T-helper 1 cell treated with Interleukin-12 subunit alpha and Interleukin-12 subunit beta and Interleukin-4 antibody, amounts not matched to agents 30 μg/mL and 1 μg/mL, for 36 hours (primary cell): ENCODE data around the gene ITIH1.

Source experiments
- H3K27ac Mint-ChIP-seq: one replicate; pipeline ENCODE4 v1.8.0; 2021; ENCODE audit warnings: mild to moderate bottlenecking, mixed read lengths
- H3K27me3 Mint-ChIP-seq: one replicate; pipeline ENCODE4 v1.8.0; 2021; ENCODE audit warnings: low read depth, mixed read lengths
- H3K36me3 Mint-ChIP-seq: one replicate; pipeline ENCODE4 v1.8.0; 2021; ENCODE audit warnings: low read depth, mixed read lengths
- H3K4me1 Mint-ChIP-seq: one replicate; pipeline ENCODE4 v1.8.0; 2021; ENCODE audit warnings: low read depth, mixed read lengths
- H3K4me3 Mint-ChIP-seq: one replicate; pipeline ENCODE4 v1.8.0; 2021; ENCODE audit warnings: mild to moderate bottlenecking, moderate library complexity, mixed read lengths
- H3K9me3 Mint-ChIP-seq: one replicate; pipeline ENCODE4 v1.8.0; 2021; ENCODE audit warnings: mixed read lengths

The ITIH1 gene

DNA sequence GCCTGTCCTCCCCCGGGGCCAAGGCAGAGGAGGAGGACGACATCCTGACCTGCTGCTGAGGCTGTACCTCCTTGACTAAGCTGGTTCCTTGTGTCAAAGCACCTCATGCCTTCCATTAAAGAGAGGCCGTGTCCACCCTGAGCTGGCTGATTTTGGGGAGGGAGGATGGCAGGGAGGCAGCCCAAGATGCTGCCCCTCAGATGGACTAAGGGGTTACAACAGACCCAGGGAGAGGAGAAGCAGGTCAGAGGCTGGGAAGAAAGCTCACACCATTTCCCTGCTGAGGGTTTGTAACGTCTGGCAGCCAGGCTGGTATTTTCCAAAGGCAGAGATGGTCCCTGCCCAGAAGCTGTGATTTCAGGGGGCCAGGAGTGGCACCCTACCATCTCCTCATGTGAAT is 14.5 kb downstream of the ITIH1 start:
- no peaks in the 10 kb centered on the region for H3K4me1 Mint-ChIP-seq
- H3K4me3 Mint-ChIP-seq = no peak overlapping the region
- no peaks in the 10 kb centered on the region for H3K27me3 Mint-ChIP-seq
- no peak overlapping the region for H3K27ac Mint-ChIP-seq
- H3K9me3 Mint-ChIP-seq = no peaks in the 10 kb centered on the region
- no peaks in the 10 kb centered on the region for H3K36me3 Mint-ChIP-seq

DNA sequence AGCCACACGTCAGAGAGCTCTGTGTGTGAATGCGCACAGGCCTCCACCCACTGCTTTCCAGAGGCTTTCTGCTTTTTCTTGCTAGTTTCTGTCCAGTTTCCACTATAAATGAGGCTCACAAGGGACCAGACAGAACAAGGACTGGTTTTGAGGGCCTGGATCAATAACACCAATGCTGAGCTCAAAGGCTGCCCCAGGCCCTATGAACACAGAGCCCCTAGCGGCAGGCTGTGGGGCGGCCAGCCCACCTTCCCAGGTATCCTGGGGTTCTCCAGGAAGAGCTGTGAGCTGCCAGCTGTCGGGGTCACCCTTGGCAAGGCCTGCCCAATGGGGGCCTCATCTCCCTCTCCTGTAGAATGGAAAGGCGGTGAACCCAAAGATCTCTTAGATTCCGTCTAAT is 15.0 kb downstream of the ITIH1 start:
- no peaks in the 10 kb centered on the region for H3K36me3 Mint-ChIP-seq
- no peak overlapping the region for H3K27ac Mint-ChIP-seq
- H3K4me3 Mint-ChIP-seq = no peak overlapping the region
- no peaks in the 10 kb centered on the region for H3K9me3 Mint-ChIP-seq
- H3K4me1 Mint-ChIP-seq = no peaks in the 10 kb centered on the region
- H3K27me3 Mint-ChIP-seq = no peaks in the 10 kb centered on the region

DNA sequence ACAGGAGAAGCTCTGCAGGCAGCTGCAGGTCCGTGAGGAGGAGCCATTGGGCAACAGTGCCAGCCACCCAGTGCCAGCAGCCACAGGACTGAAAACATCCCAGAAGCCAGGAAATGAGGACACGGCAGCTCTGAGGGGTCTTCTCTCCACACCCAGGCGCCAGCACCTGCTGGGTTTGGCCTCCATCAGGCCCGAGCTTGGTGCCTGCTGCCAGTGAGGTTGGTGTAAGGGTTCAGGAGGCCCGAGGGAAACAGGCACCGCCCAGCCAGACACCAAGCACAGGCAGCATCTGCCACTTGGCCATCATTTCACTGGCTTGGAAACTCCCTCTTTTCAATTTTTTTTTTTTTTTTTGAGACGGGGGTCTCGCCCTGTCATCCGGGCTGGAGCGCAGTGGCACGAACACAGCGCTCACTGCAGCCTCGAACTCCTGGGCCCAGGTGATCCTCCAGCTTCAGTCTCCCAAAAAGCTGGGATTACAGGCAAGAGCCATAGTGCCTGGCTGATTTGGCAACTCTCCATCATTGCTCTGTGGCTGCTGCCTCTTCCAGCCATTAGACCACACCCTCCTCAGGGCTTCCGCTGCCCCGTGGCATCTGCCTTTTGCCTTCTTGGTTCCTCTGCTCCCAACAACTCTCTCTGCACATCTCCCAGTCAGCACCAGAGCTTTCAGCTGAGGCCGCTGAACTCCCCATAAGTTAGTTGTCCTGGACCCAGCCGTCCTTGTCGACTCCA is 15.7 kb downstream of the ITIH1 start:
- Mint-ChIP-seq H3K36me3 (no peaks in the 10 kb centered on the region), H3K4me3 (no peak overlapping the region), H3K9me3 (no peaks in the 10 kb centered on the region), H3K27me3 (no peaks in the 10 kb centered on the region), H3K4me1 (no peaks in the 10 kb centered on the region), H3K27ac (no peak overlapping the region)

DNA sequence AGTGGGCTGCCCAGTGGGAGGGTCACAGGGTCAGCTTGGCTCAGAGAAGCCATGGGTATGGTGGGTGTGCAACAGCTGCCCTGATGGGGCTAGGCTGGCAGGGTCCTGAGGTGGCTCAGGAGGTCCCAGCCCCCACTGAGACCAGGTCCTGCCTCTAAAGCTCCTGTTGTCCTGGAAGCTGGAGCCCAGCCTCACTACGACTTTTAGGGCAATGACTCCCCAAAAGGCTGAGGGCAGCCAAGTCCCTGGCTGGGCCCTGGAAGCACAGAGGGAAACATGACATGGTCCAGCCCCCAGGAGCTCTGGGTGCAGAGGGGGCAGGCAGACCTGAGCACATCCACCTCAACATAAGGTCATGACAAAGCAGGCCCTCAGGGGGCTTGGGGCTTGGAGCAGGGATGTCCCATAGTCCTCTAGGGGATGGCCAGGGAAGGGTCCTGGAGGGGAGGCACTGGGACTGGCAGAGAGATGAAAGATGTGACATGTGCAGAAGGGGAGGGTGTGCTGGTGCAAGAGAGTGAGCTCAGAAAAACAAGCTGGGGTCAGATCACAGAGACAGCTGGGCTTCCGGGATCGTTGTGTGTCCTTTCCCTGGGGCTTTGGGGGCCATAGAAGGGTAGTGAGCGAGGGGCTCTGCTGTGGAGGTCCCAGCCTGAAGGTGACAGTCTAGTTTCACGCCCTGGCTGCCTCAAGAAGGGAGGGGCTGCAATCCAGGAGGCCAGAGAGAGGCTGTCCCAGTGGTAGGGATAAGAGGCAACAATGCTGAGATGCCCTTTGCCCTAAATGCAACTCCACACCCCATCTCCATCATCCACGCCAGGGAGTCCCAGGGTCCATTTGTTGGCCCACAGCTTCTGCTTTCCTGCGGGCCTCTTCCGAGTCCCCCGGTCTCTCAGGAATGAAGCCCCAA is 16.6 kb downstream of the ITIH1 start:
- no peaks in the 10 kb centered on the region for H3K9me3 Mint-ChIP-seq
- no peak overlapping the region for H3K27ac Mint-ChIP-seq
- H3K4me1 Mint-ChIP-seq = no peaks in the 10 kb centered on the region
- no peaks in the 10 kb centered on the region for H3K27me3 Mint-ChIP-seq
- H3K4me3 Mint-ChIP-seq = no peak overlapping the region
- no peaks in the 10 kb centered on the region for H3K36me3 Mint-ChIP-seq

DNA sequence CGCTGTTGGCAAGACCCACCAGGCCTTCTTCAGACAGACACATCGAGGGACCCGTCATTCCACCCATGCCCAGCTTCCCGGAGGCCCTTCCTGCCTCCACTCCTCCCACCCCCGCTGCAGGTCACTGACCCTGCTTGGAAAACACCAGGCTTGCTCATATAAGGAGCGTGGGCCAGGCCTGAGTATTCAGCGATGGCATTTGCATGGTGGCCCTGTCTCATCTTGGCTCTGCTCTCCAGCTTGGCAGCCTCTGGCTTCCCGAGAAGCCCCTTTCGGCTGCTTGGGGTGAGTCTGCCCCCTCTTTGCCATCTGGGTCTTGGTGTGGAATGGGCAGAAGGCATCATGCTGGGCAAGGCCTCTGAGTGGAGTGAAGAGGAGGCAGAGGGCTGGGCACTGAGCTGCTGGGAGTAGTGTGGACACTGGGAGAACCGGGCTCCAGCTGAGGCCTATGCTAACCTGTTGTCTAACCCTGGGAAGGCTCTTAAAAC is 17.3 kb downstream of the ITIH1 start, which contains the start of gene ITIH3:
TSS of gene ITIH3 (plus strand) at position 185 of the 488 bp plus-strand sequence. CDS start at position 193, 8 bp downstream.
- Mint-ChIP-seq H3K36me3 (no peaks in the 10 kb centered on the region), H3K27me3 (no peaks in the 10 kb centered on the region), H3K4me3 (no peak within 1 kb of the TSS), H3K27ac (no peak within 1 kb of the TSS), H3K9me3 (no peaks in the 10 kb centered on the region), H3K4me1 (no peaks in the 10 kb centered on the region)

DNA sequence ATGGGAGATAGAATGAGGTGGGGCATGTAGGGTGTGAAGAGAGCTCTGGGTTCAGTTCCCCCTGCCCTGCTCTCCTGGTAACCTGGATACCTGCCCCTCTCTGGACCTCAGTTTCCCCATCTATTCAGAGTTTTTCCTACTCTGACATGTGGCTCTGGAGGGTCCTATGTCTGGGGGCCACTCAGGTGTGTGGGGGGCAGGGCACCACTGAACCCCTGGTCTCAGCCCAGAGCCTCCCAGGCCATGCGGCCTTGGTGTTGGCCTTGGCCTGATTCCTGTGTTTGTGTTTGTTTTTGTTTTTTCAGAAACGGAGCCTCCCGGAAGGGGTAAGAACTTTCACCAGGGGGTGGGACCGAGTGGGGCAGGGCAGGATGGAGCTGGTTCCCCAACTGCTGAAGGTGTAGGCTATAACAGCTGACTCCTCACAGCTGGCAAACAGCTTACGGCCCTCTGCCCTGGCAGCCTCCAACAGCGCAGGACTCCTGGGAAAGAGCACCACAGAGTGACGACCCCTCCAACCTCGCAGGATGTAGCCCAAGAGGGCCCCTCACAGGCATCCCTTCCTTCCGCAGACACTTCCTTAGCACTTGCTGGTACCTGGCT is 18.0 kb downstream of the ITIH1 start:
- Mint-ChIP-seq H3K9me3 (no peaks in the 10 kb centered on the region), H3K27me3 (no peaks in the 10 kb centered on the region), H3K4me1 (no peaks in the 10 kb centered on the region), H3K27ac (no peak overlapping the region), H3K36me3 (no peaks in the 10 kb centered on the region), H3K4me3 (no peak overlapping the region)

DNA sequence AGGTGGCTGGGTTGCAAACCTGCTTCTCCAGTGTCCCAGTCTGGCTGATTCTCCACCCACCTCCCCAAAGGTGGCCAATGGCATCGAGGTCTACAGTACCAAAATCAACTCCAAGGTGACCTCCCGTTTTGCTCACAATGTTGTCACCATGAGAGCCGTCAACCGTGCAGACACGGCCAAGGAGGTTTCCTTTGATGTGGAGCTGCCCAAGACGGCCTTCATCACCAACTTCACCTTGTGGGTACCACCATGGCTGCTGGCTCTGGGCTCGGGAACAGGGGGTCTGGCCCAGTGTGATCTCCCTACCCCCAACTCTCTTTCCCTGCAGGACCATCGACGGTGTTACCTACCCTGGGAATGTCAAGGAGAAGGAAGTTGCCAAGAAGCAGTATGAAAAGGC is 19.0 kb downstream of the ITIH1 start:
- no peaks in the 10 kb centered on the region for H3K4me1 Mint-ChIP-seq
- H3K36me3 Mint-ChIP-seq = no peaks in the 10 kb centered on the region
- H3K27me3 Mint-ChIP-seq = no peaks in the 10 kb centered on the region
- no peak overlapping the region for H3K4me3 Mint-ChIP-seq
- H3K27ac Mint-ChIP-seq = no peak overlapping the region
- no peaks in the 10 kb centered on the region for H3K9me3 Mint-ChIP-seq

DNA sequence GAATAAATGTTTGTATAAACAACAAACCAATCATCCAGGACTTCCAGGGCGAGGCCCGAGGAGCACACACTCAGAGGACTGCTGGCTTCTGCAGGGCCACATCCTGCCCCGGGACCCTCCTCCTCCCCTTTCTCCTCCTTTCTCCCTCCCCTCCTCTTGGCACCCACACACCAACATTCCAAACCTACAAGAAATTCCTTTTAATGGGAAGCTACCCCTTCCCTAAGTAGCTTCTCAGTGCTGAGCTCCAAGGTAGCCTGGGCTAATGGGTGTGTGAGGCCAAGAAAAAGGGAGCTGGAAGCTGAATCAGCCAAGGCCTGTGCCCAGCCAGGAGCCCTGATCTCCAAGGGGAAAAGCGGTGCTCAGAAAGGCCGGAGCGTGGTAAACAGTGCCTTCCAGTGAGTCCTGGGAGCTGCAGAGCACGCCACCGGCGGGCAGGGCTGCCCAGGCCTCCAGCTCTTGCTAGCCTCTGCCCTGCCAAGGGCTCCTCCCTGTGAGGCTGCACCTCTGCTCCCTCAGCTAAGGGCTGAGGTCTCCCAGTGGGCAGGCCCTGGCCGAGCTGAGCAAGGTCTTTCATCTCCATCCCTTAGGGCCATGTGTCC is 21.1 kb downstream of the ITIH1 start:
- no peaks in the 10 kb centered on the region for H3K36me3 Mint-ChIP-seq
- no peak overlapping the region for H3K4me3 Mint-ChIP-seq
- no peaks in the 10 kb centered on the region for H3K4me1 Mint-ChIP-seq
- no peaks in the 10 kb centered on the region for H3K9me3 Mint-ChIP-seq
- H3K27ac Mint-ChIP-seq = no peak overlapping the region
- no peaks in the 10 kb centered on the region for H3K27me3 Mint-ChIP-seq

DNA sequence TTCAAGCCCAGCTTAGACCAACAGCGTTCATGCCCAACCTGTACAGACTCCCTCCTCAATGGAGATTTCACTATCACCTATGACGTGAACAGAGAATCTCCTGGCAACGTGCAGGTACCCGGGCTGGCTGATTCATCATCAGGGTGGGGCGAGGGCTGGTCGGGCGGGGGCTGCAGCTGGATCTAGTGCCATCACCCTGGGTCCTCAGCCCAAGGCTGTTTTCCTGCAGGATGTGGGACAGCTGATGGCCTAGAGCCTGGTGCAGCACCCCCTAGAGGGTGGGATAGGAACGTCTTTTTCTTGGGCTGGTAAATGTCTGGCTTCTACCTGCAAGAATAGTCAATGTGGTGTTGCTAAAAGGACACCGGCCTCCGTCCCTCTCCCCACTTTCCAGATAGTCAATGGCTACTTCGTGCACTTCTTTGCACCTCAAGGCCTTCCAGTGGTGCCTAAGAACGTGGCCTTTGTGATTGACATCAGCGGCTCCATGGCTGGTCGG is 21.6 kb downstream of the ITIH1 start:
- Mint-ChIP-seq H3K27me3 (no peaks in the 10 kb centered on the region), H3K27ac (no peak overlapping the region), H3K4me1 (no peaks in the 10 kb centered on the region), H3K4me3 (no peak overlapping the region), H3K36me3 (no peaks in the 10 kb centered on the region), H3K9me3 (no peaks in the 10 kb centered on the region)

DNA sequence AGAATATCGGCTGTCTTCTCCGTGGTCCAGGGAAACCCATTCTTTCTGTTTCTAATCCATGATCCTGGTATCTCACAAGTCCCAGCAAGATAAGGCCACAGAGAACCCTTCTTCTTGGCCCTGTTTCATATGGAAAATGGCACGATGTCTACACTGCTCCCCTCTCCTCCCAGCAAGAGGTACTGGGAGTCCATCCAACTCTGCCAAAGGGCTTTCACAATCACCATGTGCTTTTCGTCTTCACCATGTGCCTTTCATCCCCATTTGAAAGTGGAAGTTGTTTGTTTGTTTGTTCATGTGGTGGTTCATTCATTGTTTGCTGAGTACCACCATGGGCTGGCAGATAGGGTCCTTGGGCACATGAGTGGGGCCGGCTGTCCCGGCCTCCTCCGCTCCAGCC is 22.7 kb downstream of the ITIH1 start:
- no peaks in the 10 kb centered on the region for H3K27me3 Mint-ChIP-seq
- no peak overlapping the region for H3K27ac Mint-ChIP-seq
- H3K4me1 Mint-ChIP-seq = no peaks in the 10 kb centered on the region
- H3K9me3 Mint-ChIP-seq = no peaks in the 10 kb centered on the region
- no peaks in the 10 kb centered on the region for H3K36me3 Mint-ChIP-seq
- H3K4me3 Mint-ChIP-seq = no peak overlapping the region

DNA sequence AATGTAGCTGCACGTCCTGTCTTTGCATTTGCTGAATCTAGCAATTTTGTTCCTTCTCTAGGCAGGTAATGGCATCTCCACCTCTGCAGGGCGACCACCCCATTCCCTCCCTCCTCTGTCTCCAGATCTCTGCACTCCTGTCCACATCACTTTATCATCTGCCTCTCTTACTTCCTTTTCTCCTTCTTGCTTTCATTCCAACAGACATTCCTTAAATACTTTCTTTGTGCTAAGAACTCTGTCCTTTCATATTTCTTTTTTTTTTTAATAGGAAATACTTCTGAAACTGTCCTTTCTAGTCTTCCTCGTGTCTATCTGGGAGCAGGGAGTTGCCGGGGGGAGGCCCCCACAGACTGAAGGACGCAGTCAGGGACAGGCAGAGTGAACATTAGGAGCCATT is 24.4 kb downstream of the ITIH1 start:
- no peaks in the 10 kb centered on the region for H3K36me3 Mint-ChIP-seq
- no peak overlapping the region for H3K27ac Mint-ChIP-seq
- no peaks in the 10 kb centered on the region for H3K4me1 Mint-ChIP-seq
- no peak overlapping the region for H3K4me3 Mint-ChIP-seq
- no peaks in the 10 kb centered on the region for H3K9me3 Mint-ChIP-seq
- no peaks in the 10 kb centered on the region for H3K27me3 Mint-ChIP-seq

DNA sequence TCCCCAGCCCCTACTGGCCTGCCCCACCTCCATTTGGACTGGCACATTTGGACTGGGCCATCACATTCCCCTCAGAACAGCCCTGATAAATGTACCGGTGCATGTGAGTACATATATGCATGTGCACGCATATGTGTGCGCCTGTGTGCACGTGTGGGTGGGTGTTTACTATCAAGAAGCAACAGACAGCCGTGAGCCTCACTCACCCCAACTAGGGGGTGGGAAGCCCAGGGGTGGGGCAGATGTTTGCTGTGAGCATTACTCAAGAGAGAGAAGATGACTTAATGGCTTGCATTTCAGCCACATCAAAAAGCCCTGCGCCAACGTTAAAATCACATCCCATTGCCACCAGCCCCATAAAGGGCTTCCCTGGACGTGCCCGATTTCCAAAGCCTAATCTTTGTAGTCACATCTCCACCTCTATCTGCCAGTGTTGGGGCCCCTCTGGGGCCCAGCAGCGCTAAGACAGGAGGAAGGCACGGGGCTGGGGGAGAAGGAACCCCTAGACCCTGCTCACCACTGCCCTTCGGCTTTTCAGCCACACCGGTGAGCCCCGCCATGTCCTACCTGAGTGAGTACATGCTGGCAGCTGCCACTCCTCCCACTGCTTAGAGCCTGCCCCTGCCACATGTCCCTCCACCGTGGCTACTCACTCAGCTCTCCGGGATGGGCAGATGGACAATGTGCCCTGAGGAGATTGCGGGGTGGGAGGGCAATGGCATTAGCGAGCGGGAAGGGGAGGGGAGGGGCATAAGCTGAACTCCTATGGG is 28.1 kb downstream of the ITIH1 start:
- H3K27me3 Mint-ChIP-seq = peaks cover 4% of the 10 kb centered on the region
- H3K4me3 Mint-ChIP-seq = no peak overlapping the region
- H3K9me3 Mint-ChIP-seq = no peaks in the 10 kb centered on the region
- H3K36me3 Mint-ChIP-seq = no peaks in the 10 kb centered on the region
- H3K4me1 Mint-ChIP-seq = peaks cover 4% of the 10 kb centered on the region
- no peak overlapping the region for H3K27ac Mint-ChIP-seq

DNA sequence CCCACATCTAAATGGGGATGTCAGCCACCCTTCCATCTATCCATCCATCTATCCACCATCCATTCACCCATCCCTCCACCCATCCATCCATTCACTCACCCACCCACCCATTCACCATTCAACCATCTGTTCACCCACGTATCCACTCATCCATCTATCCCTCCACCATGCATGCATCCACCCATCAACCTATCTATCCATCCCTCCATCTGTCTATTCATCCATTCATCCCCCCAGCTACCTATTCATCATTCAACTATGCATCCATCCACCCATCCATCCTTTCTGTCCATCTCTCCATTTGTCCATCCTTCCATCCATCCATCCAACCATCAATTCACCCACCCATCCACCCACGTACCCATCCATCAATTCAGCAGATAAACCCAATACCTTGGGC is 31.8 kb downstream of the ITIH1 start:
- H3K4me3 Mint-ChIP-seq = no peak overlapping the region
- no peaks in the 10 kb centered on the region for H3K9me3 Mint-ChIP-seq
- peaks cover 4% of the 10 kb centered on the region for H3K27me3 Mint-ChIP-seq
- peaks cover 4% of the 10 kb centered on the region for H3K4me1 Mint-ChIP-seq
- H3K27ac Mint-ChIP-seq = no peak overlapping the region
- H3K36me3 Mint-ChIP-seq = no peaks in the 10 kb centered on the region
